ENCODE measurements around the gene SRC.

The SRC gene

GRCh38 chr20:37351689-37352607 is 6.0 kb downstream of the SRC start:
- DNase-seq, result no peak

GRCh38 chr20:37352608-37352980 is 6.7 kb downstream of the SRC start:
- DNase-seq, result no peak

GRCh38 chr20:37353285-37353849 is 7.4 kb downstream of the SRC start:
- no peak for DNase-seq

GRCh38 chr20:37354210-37355195 is 8.6 kb downstream of the SRC start:
- DNase-seq, result no peak

GRCh38 chr20:37355252-37356180 is 9.6 kb downstream of the SRC start:
- DNase-seq, result no peak

GRCh38 chr20:37356387-37356786 is 10.4 kb downstream of the SRC start:
- DNase-seq, result no peak

- no peak for DNase-seq
Observed at GRCh38 chr20:37356961-37357371, 11.0 kb downstream of the SRC start.

GRCh38 chr20:37357481-37358365 is 11.8 kb downstream of the SRC start:
- no peak for DNase-seq

GRCh38 chr20:37358366-37359150 is 12.6 kb downstream of the SRC start:
- no peak for DNase-seq

GRCh38 chr20:37359331-37359730 is 13.4 kb downstream of the SRC start:
- no peak for DNase-seq

- DNase-seq, result no peak
Observed at GRCh38 chr20:37359836-37360235, 13.9 kb downstream of the SRC start.

GRCh38 chr20:37360391-37361115 is 14.6 kb downstream of the SRC start:
- DNase-seq, result no peak

GRCh38 chr20:37361336-37361735 is 15.4 kb downstream of the SRC start:
- DNase-seq, result no peak

GRCh38 chr20:37362231-37362792 is 16.4 kb downstream of the SRC start:
- DNase-seq, result no peak

GRCh38 chr20:37362821-37363220 is 16.9 kb downstream of the SRC start:
- DNase-seq, result no peak

- no peak for DNase-seq
Observed at GRCh38 chr20:37363221-37364012, 17.5 kb downstream of the SRC start.

GRCh38 chr20:37364013-37364926 is 18.3 kb downstream of the SRC start:
- no peak for DNase-seq
